Measurements from ENCODE around the gene TGFBI.

Gene TGFBI

GRCh38 chr5:136094913-136095641 is 66.3 kb downstream of the TGFBI start:
- DNase-seq = no peak

DNA sequence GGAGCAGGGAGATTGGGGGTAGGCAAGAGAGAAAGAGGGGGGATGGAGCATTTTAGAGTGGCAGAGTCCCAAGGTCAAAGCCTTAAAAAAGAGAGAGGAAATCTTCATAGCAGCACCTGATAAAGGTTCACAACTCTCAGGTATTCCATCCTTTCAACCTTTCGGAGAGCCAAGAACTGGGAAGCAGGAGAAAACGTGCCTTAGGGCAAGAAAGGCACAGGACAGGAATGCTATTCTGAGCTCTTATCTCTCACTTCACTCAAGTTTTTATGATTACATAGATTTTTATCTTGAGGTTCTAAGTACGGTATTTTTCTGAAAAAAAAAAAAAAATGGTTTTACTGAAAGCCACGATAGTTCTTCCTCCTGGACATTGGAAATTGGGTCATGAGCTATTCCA is 69.4 kb downstream of the TGFBI start:
- DNase-seq = no peak

GRCh38 chr5:136099870-136100269 is 71.1 kb downstream of the TGFBI start:
- DNase-seq = no peak

DNA sequence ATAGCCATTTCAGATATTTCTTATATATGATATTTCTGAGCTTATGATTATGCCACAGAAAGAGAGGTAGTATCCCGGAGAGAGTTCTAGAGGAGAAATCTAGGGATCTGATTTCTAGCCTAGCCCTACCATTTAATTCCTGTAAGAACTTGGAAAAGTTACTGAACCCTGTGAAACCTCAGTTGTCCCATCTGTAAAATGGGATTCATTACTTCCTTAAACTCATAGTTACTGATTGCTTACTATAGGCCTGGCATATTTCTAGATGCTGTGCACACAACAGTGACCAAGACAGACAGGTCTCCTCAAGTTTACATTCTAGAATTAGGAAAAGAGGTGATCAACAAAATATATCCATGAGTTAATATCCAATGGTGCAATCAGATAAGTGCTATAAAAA is 73.1 kb downstream of the TGFBI start:
- DNase-seq = no peak

DNA sequence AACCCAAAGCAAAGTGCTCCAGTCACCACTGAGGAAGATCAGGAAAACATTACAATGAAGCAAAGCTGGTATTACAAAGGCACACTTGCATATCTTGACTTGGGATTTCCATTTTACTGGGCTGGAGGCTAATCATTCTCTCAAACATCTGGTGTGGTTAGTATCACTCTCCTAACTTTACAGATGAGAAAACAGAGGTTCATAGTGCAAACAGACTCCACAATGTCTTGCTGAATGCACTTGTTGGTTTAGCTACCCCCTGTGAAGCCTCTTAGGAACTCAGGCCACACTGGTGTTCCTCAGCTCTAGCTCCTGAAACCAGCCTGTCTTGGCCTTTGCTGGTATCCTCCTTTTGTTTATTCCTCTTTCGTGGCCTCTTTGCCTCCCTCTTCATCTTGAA is 74.3 kb downstream of the TGFBI start:
- no peak for DNase-seq

DNA sequence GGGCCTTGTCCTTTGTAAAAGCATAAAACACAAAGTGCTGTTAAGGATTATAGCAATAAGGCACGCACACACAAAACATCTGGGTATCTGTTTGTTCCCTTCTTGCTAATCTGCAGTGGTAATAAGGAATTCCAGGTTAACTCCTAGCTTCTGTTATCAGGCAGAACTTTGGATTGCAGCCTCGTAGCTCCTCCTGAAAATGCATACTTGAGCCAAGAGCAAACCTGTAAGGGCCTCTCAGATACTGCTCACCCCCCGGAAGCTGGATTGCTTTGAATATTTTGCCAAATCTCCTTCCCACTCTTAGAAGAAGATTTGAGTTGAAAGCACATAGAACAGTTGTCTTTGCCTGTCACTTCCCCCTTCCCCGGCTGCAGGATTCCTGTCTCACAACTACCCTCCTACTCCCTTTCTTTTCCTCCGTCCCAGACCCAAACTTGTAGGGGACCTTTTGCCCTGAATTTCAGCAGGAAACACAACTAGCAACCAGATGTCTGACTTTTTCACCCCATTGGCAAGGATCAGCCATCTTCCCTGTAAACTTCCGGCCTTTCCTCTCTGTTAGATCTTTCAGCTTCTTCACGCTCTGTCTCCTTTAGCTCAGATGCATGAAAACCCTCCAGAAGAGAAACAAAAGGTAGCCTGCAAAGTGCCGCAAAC is 75.6 kb downstream of the TGFBI start:
- DNase-seq = no peak

GRCh38 chr5:136106351-136107031 is 77.7 kb downstream of the TGFBI start:
- no peak for DNase-seq

GRCh38 chr5:136108180-136108611 is 79.4 kb downstream of the TGFBI start:
- DNase-seq = no peak

DNA sequence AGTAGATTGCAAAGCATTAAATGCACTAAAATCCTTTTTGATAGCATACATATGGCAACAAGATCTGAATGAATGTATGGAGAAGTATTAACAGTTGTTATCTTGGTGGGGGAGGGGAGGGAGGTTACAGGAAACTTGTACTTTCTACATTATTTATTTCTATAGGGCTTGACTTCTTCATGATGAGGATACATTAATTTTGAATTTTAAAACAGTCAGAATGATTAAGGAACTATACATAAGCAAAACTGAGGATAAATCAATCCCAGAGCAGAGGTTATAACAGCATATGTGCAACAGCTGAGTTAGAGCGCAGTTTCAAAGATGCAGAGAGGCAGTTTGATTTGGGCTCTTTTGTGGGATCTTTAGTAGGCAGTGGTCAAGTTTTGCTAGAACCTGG is 80.0 kb downstream of the TGFBI start:
- DNase-seq = no peak

DNA sequence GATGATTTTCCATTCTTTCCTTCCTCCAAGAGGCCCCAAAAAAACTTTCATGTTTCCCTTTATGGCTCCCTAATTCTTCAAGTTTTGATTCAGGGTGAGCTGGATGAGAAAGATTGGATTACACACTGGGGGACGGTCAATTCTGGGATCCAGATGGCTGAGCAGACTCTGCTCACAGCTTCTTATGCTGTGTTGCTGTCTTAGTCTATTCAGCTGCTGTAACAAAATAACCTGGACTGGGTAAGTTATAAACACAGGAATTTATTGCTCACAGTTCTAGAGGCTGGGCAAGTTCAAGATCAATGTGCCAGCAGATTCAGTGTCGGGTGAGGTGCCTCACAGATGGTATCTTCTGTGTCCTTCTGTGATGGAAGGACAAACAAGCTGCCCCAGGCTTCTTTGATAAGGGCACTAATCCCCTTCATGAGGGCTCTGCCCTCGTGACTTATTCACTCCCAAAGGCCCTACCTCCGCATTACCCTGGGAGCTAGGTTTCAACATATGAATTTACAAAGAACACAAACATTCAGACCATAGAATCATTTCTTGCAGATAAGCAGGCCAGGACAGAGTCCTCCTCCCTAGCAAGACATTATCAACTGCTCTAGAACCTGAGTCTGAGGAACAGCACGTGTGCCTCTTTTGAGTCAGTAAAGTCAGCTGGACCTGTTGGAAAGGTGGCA is 80.8 kb downstream of the TGFBI start:
- DNase-seq = no peak
